Measurements from ENCODE around the gene CNPY3. TPM values are rescaled to one million over a fixed set of nuclear protein-coding genes. Genes with fewer than 3 reads are reported as not detected.

Gene CNPY3
- total and polyA plus RNA-seq, 2 of the 13 experiments (the other 11 are each of a cell fraction or from before 2014, with no cell fraction given): 42.3 to 60.2 TPM

- TF ChIP-seq CSRNP1 (CRISPR knock-in tag; IDR thresholded peaks at IDR 0.05) (no peak), POGK (CRISPR knock-in tag; conservative IDR thresholded peaks at IDR 0.05) (no peak), ZC3H4 (CRISPR knock-in tag; IDR thresholded peaks at IDR 0.05; ENCODE audit: borderline replicate concordance) (no peak), PREB (CRISPR knock-in tag; IDR thresholded peaks at IDR 0.05) (no peak), ATF6 (CRISPR knock-in tag; conservative IDR thresholded peaks at IDR 0.05) (no peak), LCORL (IDR thresholded peaks at IDR 0.05) (no peak), LCORL (CRISPR knock-in tag; IDR thresholded peaks at IDR 0.05) (peak; percentile 52; the same call in 1 of the 2 replicates), ATAD3A (CRISPR knock-in tag; IDR thresholded peaks at IDR 0.05) (no peak), AHR (CRISPR knock-in tag; IDR thresholded peaks at IDR 0.05) (0 out of 2 replicates have a peak, but pooled peaks have one; percentile 4), ZFP37 (CRISPR knock-in tag; IDR thresholded peaks at IDR 0.05; ENCODE audit: borderline replicate concordance) (no peak), ZNF816 (CRISPR knock-in tag; IDR thresholded peaks at IDR 0.05; ENCODE audit: borderline replicate concordance) (peak; percentile 3; the same call in 1 of the 2 replicates), SUZ12 (IDR thresholded peaks at IDR 0.05; ENCODE audit: low read depth, low read length) (no peak), NBN (conservative IDR thresholded peaks at IDR 0.05) (no peak), FIP1L1 (IDR thresholded peaks at IDR 0.05; ENCODE audit: borderline replicate concordance, insufficient read depth, low read depth, low read length) (no peak), CBFB (CRISPR knock-in tag; IDR thresholded peaks at IDR 0.05) (no peak), SAP130 (CRISPR knock-in tag; IDR thresholded peaks at IDR 0.05; ENCODE audit: low read depth) (no peak), HOMEZ (CRISPR knock-in tag; IDR thresholded peaks at IDR 0.05; ENCODE audit: low read depth) (no peak), RCOR2 (CRISPR knock-in tag; IDR thresholded peaks at IDR 0.05) (no peak), TEAD2 (CRISPR knock-in tag; IDR thresholded peaks at IDR 0.05) (no peak), SALL1 (CRISPR knock-in tag; IDR thresholded peaks at IDR 0.05) (peak; percentile 4; the same call in 1 of the 2 replicates)
These were observed 50.4 kb downstream of the CNPY3 start (continued) for GRCh38 chr6:42979523-42980177.
